Measurements from ENCODE around the gene CDC6.

The CDC6 gene

GRCh38 chr17:40287494-40288369, at the start of gene CDC6:
Gene CDC6 (plus strand): TSS chr17:40287879. CDS start chr17:40289421, 1,542 bp downstream.
- peak; percentile 98 for DNase-seq (ENCODE audit: low spot score)
- in situ Hi-C loops (cut with MboI; ENCODE audit: low sequenced_read_pairs, unreplicated experiment): loop anchor here (10.0 kb wide), 2 partner anchors 83 to 273 kb away; partner anchors contain the start of gene CSF3
- no peak for TF ChIP-seq CTCF (IDR thresholded peaks at IDR 0.05; ENCODE audit: borderline replicate concordance, control extremely low read depth, extremely low read depth, insufficient read depth, missing control alignments)

- no peak for TF ChIP-seq CTCF (IDR thresholded peaks at IDR 0.05; ENCODE audit: borderline replicate concordance, control extremely low read depth, extremely low read depth, insufficient read depth, missing control alignments)
- no peak for DNase-seq (ENCODE audit: low spot score)
- in situ Hi-C loops (cut with MboI; ENCODE audit: low sequenced_read_pairs, unreplicated experiment): no loop called here
Measured at GRCh38 chr17:40241252-40241834, 46.3 kb upstream of the CDC6 start.

GRCh38 chr17:40242774-40243173, 44.9 kb upstream of the CDC6 start:
- TF ChIP-seq CTCF (IDR thresholded peaks at IDR 0.05; ENCODE audit: borderline replicate concordance, control extremely low read depth, extremely low read depth, insufficient read depth, missing control alignments): no peak
- in situ Hi-C loops (cut with MboI; ENCODE audit: low sequenced_read_pairs, unreplicated experiment): no loop called here
- no peak for DNase-seq (ENCODE audit: low spot score)

- DNase-seq (ENCODE audit: low spot score): no peak
- in situ Hi-C loops (cut with MboI; ENCODE audit: low sequenced_read_pairs, unreplicated experiment): no loop called here
Measured at GRCh38 chr17:40243761-40244160, 43.9 kb upstream of the CDC6 start.

GRCh38 chr17:40244255-40244654, 43.4 kb upstream of the CDC6 start:
- in situ Hi-C loops (cut with MboI; ENCODE audit: low sequenced_read_pairs, unreplicated experiment): no loop called here
- TF ChIP-seq CTCF (IDR thresholded peaks at IDR 0.05; ENCODE audit: borderline replicate concordance, control extremely low read depth, extremely low read depth, insufficient read depth, missing control alignments): no peak
- no peak for DNase-seq (ENCODE audit: low spot score)

More at GRCh38 chr17:40243761-40244160, 43.9 kb upstream of the CDC6 start:
- no peak for TF ChIP-seq CTCF (IDR thresholded peaks at IDR 0.05; ENCODE audit: borderline replicate concordance, control extremely low read depth, extremely low read depth, insufficient read depth, missing control alignments)

- DNase-seq (ENCODE audit: low spot score): no peak
- in situ Hi-C loops (cut with MboI; ENCODE audit: low sequenced_read_pairs, unreplicated experiment): no loop called here
- TF ChIP-seq CTCF (IDR thresholded peaks at IDR 0.05; ENCODE audit: borderline replicate concordance, control extremely low read depth, extremely low read depth, insufficient read depth, missing control alignments): no peak
Measured at GRCh38 chr17:40247926-40248495, 39.7 kb upstream of the CDC6 start.

Data from GM13976 (cell line).